HG03342 (cell line): ENCODE data around the gene DENND1A.

Source experiments
- ATAC-seq: cut with Tn5 transposase; IDR thresholded peaks from one replicate; pipeline ENCODE4 v1.9.1; 2021; ENCODE audit warnings: mild to moderate bottlenecking, moderate library complexity; ENCODE audit not compliant: unreplicated experiment

The DENND1A gene

GRCh38 chr9:123480096-123480495 lies 449.8 kb downstream of the DENND1A start:
- no peak for ATAC-seq

DNA sequence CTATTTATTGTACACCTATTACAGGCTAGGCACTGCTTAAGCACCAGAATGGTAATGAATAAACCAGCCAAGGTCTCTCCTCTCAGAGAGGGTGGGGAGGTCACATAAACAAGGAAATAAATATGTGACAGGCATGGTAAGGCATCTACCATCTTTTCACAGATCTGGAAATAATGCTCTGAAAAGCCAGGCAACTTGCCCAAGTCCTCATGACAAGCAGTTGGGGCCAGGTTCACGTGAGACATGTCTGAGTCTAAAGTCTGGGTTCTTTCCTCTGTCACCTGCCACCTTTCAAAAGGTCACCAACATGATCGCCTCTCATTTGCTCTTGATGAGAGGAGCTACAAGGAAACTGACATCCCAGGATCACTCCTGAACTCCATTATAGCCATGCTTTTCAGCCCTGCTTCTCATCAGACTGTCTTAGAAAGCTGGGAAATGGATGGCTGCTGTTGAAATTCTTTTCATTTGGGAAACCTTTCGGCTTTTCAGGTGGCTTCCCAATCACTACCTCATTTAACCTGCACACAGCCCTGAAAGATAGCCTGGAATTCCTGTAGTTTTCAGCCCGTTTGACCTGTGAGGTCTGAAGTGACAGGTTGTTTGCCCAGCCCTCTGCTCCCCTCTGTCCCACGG lies 450.8 kb downstream of the DENND1A start:
- ATAC-seq: no peak

- no peak for ATAC-seq
Measured at GRCh38 chr9:123478160-123478559, 451.8 kb downstream of the DENND1A start.

- no peak for ATAC-seq
Measured at GRCh38 chr9:123475407-123475806, 454.5 kb downstream of the DENND1A start.

- no peak for ATAC-seq
Measured at GRCh38 chr9:123472862-123473614, 456.9 kb downstream of the DENND1A start.

GRCh38 chr9:123471843-123472570 lies 457.9 kb downstream of the DENND1A start:
- ATAC-seq: no peak

GRCh38 chr9:123470991-123471770 lies 458.7 kb downstream of the DENND1A start:
- ATAC-seq: no peak

- ATAC-seq: no peak
Measured at GRCh38 chr9:123470121-123470782, 459.7 kb downstream of the DENND1A start.

- ATAC-seq: no peak
Measured at GRCh38 chr9:123469282-123469681, 460.6 kb downstream of the DENND1A start.

DNA sequence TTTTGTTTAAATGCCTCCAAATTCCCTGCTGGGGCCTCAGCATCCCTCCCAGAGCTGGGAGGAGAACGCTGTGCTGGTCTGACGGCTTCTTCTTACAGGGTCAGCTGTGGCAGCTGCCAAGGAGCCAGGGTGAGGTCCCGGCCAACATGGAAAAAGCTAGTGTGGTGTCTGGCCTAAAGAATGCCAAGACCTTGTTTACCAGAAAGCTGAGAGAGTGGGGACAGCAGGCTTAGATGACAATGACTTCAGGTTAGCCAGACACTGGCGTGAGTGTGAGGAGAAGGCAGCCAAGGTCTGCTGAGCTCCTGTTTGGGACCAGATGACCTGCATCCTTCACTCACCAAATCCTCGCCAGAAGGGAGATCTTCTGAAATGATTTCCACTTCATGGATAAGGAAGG lies 461.4 kb downstream of the DENND1A start:
- no peak for ATAC-seq

- ATAC-seq: no peak
Measured at GRCh38 chr9:123465304-123465703, 464.6 kb downstream of the DENND1A start.

DNA sequence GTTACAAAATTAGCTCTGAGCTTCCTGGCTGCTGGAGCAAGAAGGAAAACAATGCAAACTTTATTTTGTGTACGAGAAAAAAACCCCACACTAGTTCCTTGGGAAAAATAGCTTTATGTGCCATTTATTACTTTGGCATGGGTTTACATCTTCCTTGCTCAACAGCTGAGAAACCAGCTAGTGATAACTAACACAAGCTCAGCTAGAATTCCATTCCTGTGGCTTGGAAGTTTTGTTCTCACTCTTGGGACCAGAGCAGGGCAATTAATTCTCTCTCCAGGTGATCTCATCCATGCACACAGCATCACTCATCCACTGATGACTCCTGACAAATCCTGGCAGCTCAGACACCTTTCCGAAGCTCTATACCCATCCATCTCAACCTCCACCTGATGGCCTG lies 469.8 kb downstream of the DENND1A start:
- ATAC-seq: no peak

DNA sequence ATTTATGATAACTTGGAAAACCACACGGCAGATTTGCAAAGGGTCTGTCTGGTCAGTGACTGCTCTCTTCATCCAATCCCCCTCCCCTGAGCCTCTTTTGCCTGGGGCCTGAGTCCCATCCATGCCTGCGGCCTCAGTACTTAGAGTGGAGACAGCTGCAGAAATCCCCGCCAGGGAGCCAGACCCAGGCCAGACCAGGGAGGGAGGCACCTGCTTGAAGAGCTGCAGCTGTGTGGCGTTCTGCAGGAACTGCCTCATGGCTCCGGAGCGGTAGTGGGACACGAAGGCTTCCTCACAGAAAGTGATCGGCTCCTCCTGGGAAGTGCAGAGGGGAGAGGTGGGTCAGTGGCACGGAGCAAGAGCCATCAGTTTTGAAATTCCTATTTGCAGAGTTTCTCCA lies 472.3 kb downstream of the DENND1A start:
- no peak for ATAC-seq

DNA sequence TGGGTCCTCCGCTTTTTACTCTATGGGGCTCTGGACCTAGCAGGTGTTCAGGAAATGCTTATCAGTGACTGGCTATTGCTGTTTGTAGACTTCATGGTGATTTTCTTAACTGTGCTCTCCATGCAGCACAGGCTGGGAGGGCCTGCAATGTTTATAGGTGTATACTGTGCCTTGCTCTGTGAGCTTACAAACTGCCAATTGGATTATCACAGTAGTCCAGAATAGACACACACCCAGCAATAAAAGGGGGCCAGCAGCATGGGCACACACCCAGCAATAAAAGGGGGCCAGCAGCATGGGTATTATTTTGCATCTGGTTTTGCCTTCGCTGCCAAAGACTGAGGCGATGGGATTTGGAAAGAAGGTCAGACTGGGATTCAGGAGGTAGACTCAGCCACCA lies 473.9 kb downstream of the DENND1A start:
- no peak for ATAC-seq

DNA sequence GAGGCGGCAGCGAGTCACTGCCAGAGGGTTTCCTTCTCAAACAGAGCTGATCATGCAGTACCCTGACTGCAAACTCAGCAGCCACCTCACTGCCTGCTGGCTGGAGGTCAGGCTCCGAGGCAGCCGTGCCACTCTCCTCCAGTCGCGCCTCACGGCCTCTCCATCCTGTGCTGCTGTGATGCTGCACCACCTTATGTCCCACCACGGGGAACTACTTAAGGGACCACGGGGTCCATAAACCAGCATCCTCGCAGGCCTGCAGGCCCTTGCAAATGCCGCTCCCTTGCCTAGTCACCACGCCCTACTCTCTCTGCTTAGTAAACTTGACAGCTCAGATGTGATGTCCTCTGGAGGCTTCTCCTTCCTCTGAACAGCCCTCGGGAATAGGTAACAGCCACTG lies 474.7 kb downstream of the DENND1A start:
- no peak for ATAC-seq

DNA sequence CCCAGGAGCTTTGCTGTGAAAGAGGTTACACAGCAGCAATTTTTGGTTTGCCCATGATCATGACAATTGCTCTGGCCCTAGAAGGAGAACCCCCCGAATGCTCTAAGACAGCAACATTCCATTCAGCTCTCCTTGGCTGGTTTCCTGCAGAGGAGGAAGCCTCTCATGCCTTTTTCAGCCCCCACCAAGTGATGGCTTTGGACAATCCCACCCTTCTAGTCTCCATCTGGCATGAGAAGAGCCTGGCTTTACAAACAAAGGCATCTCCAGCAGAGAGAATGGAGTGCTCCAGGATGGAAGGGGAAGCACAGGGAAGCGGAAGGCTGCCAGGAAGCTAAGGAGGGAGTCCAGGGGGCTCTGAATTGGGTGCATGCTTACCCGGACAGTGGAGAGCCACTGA lies 475.6 kb downstream of the DENND1A start:
- ATAC-seq: no peak

GRCh38 chr9:123453831-123454321 lies 476.1 kb downstream of the DENND1A start:
- no peak for ATAC-seq

- no peak for ATAC-seq
Measured at GRCh38 chr9:123453076-123453667, 476.8 kb downstream of the DENND1A start.

GRCh38 chr9:123450996-123451395 lies 478.9 kb downstream of the DENND1A start:
- ATAC-seq: no peak
